GM12878 (cell line): ENCODE data around the gene ARAP1. TPM values are rescaled to one million over a fixed set of nuclear protein-coding genes. Genes with fewer than 3 reads are reported as not detected.

Experiments used
- ATAC-seq: fragments of 200-7000 bp; cut with Tn5 transposase; 3 replicates; pipeline ENCODE4 v1.9.1; 2020; ENCODE audit warnings: mild to moderate bottlenecking, moderate library complexity
- BruUV-seq: library from RNA; stranded (reverse); fragments of 400-500 nt; replicated peaks from 2 replicates; lab custom pipeline; 2021; lab: Mats Ljungman, UMichigan
- CTCF ChIA-PET: fragments of 300-600 bp; sonication (Branson Sonifier 250); formaldehyde crosslinking; extraction: SDS; loops from one replicate; lab custom pipeline; 2021; ENCODE audit warnings: inconsistent platforms; lab: Yijun Ruan, JAX
- POLR2A ChIA-PET: fragments of 350-600 bp; formaldehyde crosslinking; extraction: SDS; loops from one replicate; lab custom pipeline; 2021; ENCODE audit warnings: inconsistent platforms; lab: Charles Lee
- RAD21 ChIA-PET: fragments of 300-600 bp; sonication (Branson Sonifier 250); formaldehyde crosslinking; loops from one replicate; lab custom pipeline; 2023; ENCODE audit warnings: antibody characterized with exemption; ENCODE audit not compliant: unreplicated experiment; lab: Charles Lee
- SMC1A ChIA-PET: fragments of 300-600 bp; sonication (Branson Sonifier 250); formaldehyde crosslinking; loops from one replicate; lab custom pipeline; 2023; ENCODE audit not compliant: unreplicated experiment, uncharacterized antibody; lab: Charles Lee
- DNase-seq: peaks from one replicate; pipeline ENCODE4 v3.0.0-alpha.2; 2011; ENCODE audit warnings: low read depth, low spot score
- FAIRE-seq: peaks from 3 replicates; lab custom pipeline; 2011; peaks lifted over from hg19 to GRCh38; lab: Jason Lieb, UNC
- H2AFZ ChIP-seq: 2 replicates; pipeline ENCODE4 v1.6.0; 2011; ENCODE audit warnings: low read depth, low read length, control low read depth; ENCODE audit not compliant: control insufficient read depth
- H3K27ac ChIP-seq: 2 replicates; pipeline ENCODE4 v1.5.1; 2011; ENCODE audit warnings: control low read depth; ENCODE audit not compliant: control insufficient read depth, insufficient read depth
- H3K27me3 ChIP-seq, 2 experiments: replicated peaks in 1 of 2; 2 replicates each; pipeline versions ENCODE4 v1.6.0 to v1.6.1; 2011; ENCODE audit warnings: low read length in 1 of 2; ENCODE audit not compliant: control insufficient read depth in 2 of 2, insufficient read depth in 2 of 2
- H3K36me3 ChIP-seq, 2 experiments: 2 replicates each; pipeline ENCODE4 v1.5.1; 2011; ENCODE audit warnings: low read length in 1 of 2; ENCODE audit not compliant: control insufficient read depth in 2 of 2, insufficient read depth in 2 of 2
- H3K4me1 ChIP-seq: 2 replicates; pipeline ENCODE4 v1.6.1; 2011; ENCODE audit warnings: mild to moderate bottlenecking, low read length, moderate library complexity, mixed read lengths; ENCODE audit not compliant: control insufficient read depth, insufficient read depth
- H3K4me2 ChIP-seq: 2 replicates; pipeline ENCODE4 v1.6.0; 2011; ENCODE audit warnings: control low read depth; ENCODE audit not compliant: control insufficient read depth, insufficient read depth
- H3K4me3 ChIP-seq: fragments of 200-600 bp; sonication (generic); 2 replicates; pipeline ENCODE4 v1.5.1; 2016
- H3K79me2 ChIP-seq: 2 replicates; pipeline ENCODE4 v1.6.0; 2011; ENCODE audit warnings: low read length; ENCODE audit not compliant: control insufficient read depth, insufficient read depth
- H3K9ac ChIP-seq: 2 replicates; pipeline ENCODE4 v1.8.0; 2011; ENCODE audit warnings: low read length, control low read depth, mixed read lengths; ENCODE audit not compliant: control insufficient read depth, insufficient read depth
- H3K9me3 ChIP-seq: replicated peaks from 3 replicates; pipeline ENCODE4 v1.5.1; 2011; ENCODE audit warnings: mild to moderate bottlenecking, low read length; ENCODE audit not compliant: control insufficient read depth, insufficient read depth
- H4K20me1 ChIP-seq: 2 replicates; pipeline ENCODE4 v1.6.0; 2011; ENCODE audit not compliant: control insufficient read depth, insufficient read depth
- IRF5 ChIP-seq: fragments of 450-650 bp; IDR thresholded peaks from 2 replicates; pipeline ENCODE4 v1.6.1; 2017; ENCODE audit warnings: borderline replicate concordance
- POLR2A ChIP-seq: IDR thresholded peaks from 2 replicates; pipeline ENCODE4 v1.6.1; 2011; ENCODE audit warnings: low read depth, mild to moderate bottlenecking, low read length
- SIN3A ChIP-seq: IDR thresholded peaks from 2 replicates; pipeline ENCODE4 v1.6.1; 2012; ENCODE audit warnings: low read depth, low read length, improper control_type of control experiment
- ZBTB40 ChIP-seq: fragments of 450-650 bp; IDR thresholded peaks from 2 replicates; pipeline ENCODE4 v1.6.1; 2016; ENCODE audit warnings: mild to moderate bottlenecking, moderate library complexity, borderline replicate concordance
- ZNF384 ChIP-seq: IDR thresholded peaks from 2 replicates; pipeline ENCODE4 v1.6.1; 2012; ENCODE audit warnings: low read depth, mild to moderate bottlenecking, low read length, improper control_type of control experiment, borderline replicate concordance
- WGBS: methylation state at CpG from one replicate; pipeline ENCODE4 v1.1.6; 2016; ENCODE audit warnings: low lambda C conversion rate; ENCODE audit not compliant: insufficient replicate concordance, insufficient coverage; ENCODE audit errors: missing lambda C conversion rate; 5-methylcytosine and 5-hydroxymethylcytosine counted together
- in situ Hi-C: fragments of 300-500 bp; cut with MboI; formaldehyde crosslinking; loops from 9 replicates; pipeline ENCODE4 v1.14.3; 2018; ENCODE audit warnings: mixed read lengths
- intact Hi-C: fragments of 100-400 bp; cut with micrococcal nuclease; formaldehyde crosslinking; loops from one replicate; pipeline ENCODE4 v1.14.2; 2022; ENCODE audit not compliant: unreplicated experiment
- polyA plus RNA-seq, 11 experiments: library from polyadenylated mRNA; depleted of rRNA in 4 of 11; unstranded in 6 of 11; stranded (reverse) in 5 of 11; fragments of >200 nt; fragmentation: Nextera tagmentation in 4 of 11; fragmentation: Illumina TruSeq in 1 of 11; extraction: Ambion mirVana in 4 of 11; extraction: Trizol in 1 of 11; gene quantifications; 1 replicate in 1 of 11; 2 replicates in 10 of 11; pipeline versions ENCODE4 v1.2.1 to v1.2.3, GENCODE V29; 2011 to 2016; ENCODE audit warnings: inconsistent platforms in 2 of 11, missing spikeins in 2 of 11, low read depth in 1 of 11
- total RNA-seq, 4 experiments: library from RNA; depleted of rRNA in 3 of 4; stranded (reverse); fragments of >200 nt in 3 of 4; fragmentation: Illumina TruSeq in 1 of 4; extraction: Trizol in 1 of 4; gene quantifications; 2 replicates each; pipeline versions ENCODE4 v1.2.1 to v1.2.3, GENCODE V29; 2013 to 2021

The ARAP1 gene
- total and polyA plus RNA-seq, 10 of the 15 experiments (the other 5 are each of a cell fraction or from before 2014, with no cell fraction given), result 0.55 to 102 (median 51.0) TPM

GRCh38 chr11:72680624-72681158 is 71.5 kb downstream of the ARAP1 start:
- Histone ChIP-seq H2AFZ (no peak overlapping the region), H3K79me2 (no peaks in the 10 kb centered on the region), H4K20me1 (peaks cover 3% of the 10 kb centered on the region; the same call in 1 of the 2 replicates), H3K4me2 (no peak overlapping the region), H3K4me3 (no peak overlapping the region), H3K4me1 (no peaks in the 10 kb centered on the region), H3K36me3 (peaks cover 7 to 13% of the 10 kb centered on the region in 2 experiments; a peak in 3 of 4 replicates), H3K9ac (no peak overlapping the region), H3K27me3 (peaks cover 0 to 5% of the 10 kb centered on the region in 2 experiments), H3K9me3 (no peaks in the 10 kb centered on the region), H3K27ac (no peak overlapping the region)
- intact Hi-C loops, result loop anchor here (5.0 kb wide), 1 partner anchor 208 kb away; no protein-coding TSS in a partner anchor
- RAD21 ChIA-PET, result interaction anchor here (0.9 to 1.1 kb wide), 3 partner anchors 9 to 209 kb away, joined by 3 to 4 read pairs (median 3); no protein-coding TSS in a partner anchor
- CTCF ChIA-PET, result interaction anchor here (3.8 to 7.1 kb wide), 2 partner anchors 11 to 91 kb away, joined by 19 to 130 read pairs; no protein-coding TSS in a partner anchor
- no peak for TF ChIP-seq IRF5
- peak; percentile 16; the same call in 1 of the 2 replicates for TF ChIP-seq POLR2A
- DNase-seq (no peak), FAIRE-seq (no peak), ATAC-seq (no peak)
- POLR2A ChIA-PET, result interaction anchor here (3.5 kb wide), 1 partner anchor 12 kb away, joined by 12 read pairs; no protein-coding TSS in a partner anchor
- BruUV-seq, result no TSS peak
- WGBS, result 57% methylated on average over 5 of the region's 6 CpGs
- in situ Hi-C loops, result no loop called here
- SMC1A ChIA-PET, result interaction anchor here (0.7 to 1.9 kb wide), 3 partner anchors 12 to 210 kb away, joined by 3 to 7 read pairs (median 4); no protein-coding TSS in a partner anchor

GRCh38 chr11:72679869-72680268 is 72.3 kb downstream of the ARAP1 start:
- DNase-seq, result no peak
- no peak for TF ChIP-seq ZBTB40
- TF ChIP-seq POLR2A, result peak; percentile 42; the same call in 1 of the 2 replicates
- no peak for TF ChIP-seq ZNF384
- TF ChIP-seq SIN3A, result no peak
- Histone ChIP-seq H3K4me2 (no peak overlapping the region), H3K9me3 (no peaks in the 10 kb centered on the region), H3K27ac (no peak overlapping the region), H3K9ac (no peak overlapping the region), H3K27me3 (peaks cover 5% of the 10 kb centered on the region in 2 experiments), H3K79me2 (no peaks in the 10 kb centered on the region), H3K36me3 (peaks cover 7% of the 10 kb centered on the region in 2 experiments; a peak in 3 of 4 replicates), H4K20me1 (peaks cover 3% of the 10 kb centered on the region; the same call in 1 of the 2 replicates), H2AFZ (no peak overlapping the region), H3K4me3 (no peak overlapping the region), H3K4me1 (no peaks in the 10 kb centered on the region)
- intact Hi-C loops, result loop anchor here (5.0 kb wide), 1 partner anchor 208 kb away; no protein-coding TSS in a partner anchor
- no peak for FAIRE-seq
- RAD21 ChIA-PET, result interaction anchor here (1.1 kb wide), 1 partner anchor 208 kb away, joined by 4 read pairs; no protein-coding TSS in a partner anchor
- POLR2A ChIA-PET, result interaction anchor here (3.5 kb wide), 1 partner anchor 11 kb away, joined by 12 read pairs; no protein-coding TSS in a partner anchor
- in situ Hi-C loops, result no loop called here
- BruUV-seq, result no TSS peak
- SMC1A ChIA-PET, result interaction anchor here (0.7 to 2.7 kb wide), 2 partner anchors 11 to 209 kb away, joined by 4 to 11 read pairs; no protein-coding TSS in a partner anchor
- 36% methylated on average over 5 of the region's 5 CpGs for WGBS
- CTCF ChIA-PET, result interaction anchor here (3.8 to 7.1 kb wide), 2 partner anchors 10 to 90 kb away, joined by 19 to 130 read pairs; no protein-coding TSS in a partner anchor
- no peak for ATAC-seq
